A204.1 (cell line): ENCODE data around the gene PDE12.
"Not testable (repeated sequence)": the region's sequence is repeated elsewhere in the genome, so short reads cannot be mapped to it uniquely, and the experiment has no call there.

Experiments
- FAIRE-seq: peaks from 2 replicates; lab custom pipeline; 2012; peaks lifted over from hg19 to GRCh38; lab: Jason Lieb, UNC

The PDE12 gene

DNA sequence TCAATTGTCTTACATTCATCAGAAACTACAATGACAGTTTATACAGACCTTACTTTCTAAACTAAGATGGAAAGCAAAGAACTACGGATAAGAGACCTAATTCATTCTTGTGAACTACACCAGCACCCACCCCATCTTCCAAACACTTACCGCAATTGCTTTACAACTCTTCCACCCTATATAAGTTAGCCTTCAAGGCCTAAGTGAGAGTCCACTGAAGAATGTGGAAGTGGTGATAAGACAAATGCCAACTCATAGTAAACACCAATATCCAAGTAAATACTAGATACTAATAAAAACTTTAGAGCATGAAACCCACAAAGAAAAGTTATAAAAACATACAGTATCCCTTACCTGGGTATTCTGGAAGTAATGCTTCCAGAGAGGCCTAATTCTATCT lies 27.5 kb downstream of the PDE12 start:
- no peak for FAIRE-seq

DNA sequence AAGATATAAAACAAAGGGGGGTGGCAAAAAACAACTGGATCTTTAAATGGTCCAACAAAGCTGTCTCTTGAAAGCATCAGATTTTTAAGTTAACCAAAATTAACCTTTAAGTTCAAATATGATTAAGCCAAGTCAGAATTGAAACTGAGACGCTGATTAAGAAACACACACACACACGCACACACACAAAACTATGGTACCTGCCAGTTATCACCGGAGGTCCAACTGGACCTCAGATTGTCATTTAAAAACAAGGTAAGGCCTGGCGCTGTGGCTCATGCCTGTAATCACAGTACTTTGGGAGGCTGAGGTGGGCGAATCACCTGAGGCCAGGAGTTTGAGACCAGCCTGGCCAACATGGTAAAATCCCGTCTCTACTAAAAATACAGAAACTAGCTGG lies 30.7 kb downstream of the PDE12 start:
- no peak for FAIRE-seq

DNA sequence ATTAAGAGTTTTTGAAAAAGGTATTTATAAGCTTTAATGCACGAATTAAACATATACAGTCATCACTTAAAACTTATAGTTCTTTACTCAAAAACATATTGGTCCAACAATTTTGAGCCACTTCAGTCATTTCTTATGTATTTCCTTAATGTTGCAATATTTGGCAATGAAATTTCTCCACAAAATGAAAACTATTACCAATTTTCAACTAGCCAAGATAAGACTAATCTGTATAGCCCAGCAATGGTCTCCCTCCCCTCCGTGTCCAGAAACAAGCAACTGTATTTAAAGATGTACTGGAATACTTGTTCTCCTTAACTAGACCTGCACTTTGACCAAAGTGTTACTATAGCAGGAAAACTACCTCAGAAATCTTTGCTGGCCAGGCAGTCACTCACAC lies 31.8 kb downstream of the PDE12 start:
- no peak for FAIRE-seq

DNA sequence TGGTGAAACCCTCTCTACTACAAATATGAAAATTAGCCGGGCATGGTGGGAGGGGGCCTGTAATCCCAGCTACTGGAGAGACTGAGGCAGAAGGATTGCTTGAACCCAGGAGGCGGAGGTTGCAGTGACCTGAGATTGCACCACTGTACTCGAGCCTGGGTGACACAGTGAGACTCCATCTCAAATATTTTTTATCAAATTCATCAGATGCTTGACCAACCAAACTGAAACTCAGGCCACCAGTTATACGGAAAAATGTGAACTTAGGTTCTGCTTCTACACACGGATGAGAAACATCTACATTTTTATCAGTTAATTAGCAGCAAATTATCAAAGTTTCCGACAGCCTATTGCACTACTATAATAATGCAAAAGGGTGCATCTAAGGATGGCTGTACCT lies 36.2 kb downstream of the PDE12 start:
- FAIRE-seq = no peak

DNA sequence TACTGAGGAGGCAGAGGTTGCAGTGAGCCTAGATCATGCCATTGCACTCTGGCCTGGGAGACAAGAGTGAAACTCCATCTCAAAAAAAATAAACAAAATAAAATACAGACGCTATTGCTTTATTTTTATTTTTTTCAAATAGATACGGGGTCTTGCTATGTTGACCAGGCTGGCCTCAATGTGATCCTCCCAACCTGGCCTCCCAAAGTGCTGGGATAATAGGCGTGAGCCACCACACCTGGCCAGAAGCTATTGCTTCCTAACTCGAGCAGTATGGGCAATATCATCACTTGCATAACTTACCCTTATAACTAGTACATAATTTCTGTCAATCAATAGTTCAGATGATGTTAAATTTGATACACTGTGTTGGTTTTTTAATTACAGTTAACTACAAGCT lies 38.1 kb downstream of the PDE12 start:
- no peak for FAIRE-seq

DNA sequence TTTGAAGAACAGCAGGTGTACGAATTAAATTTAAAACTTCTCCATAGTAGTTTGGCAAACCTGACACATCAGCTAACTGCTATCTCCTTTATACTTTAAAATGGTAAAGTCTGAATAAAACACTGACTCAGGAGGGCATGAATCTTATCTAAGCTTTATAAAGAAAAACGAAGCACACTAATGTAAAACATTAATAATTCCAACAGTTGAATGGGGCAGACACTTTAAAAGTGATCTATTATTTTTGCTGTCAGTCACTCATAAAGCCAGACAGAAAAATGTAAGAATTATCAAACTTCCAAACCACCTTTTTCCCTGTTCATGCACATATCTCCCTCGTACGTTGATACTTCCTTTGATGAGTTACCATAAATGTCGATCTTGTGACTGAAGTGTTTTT lies 38.5 kb downstream of the PDE12 start:
- no peak for FAIRE-seq

DNA sequence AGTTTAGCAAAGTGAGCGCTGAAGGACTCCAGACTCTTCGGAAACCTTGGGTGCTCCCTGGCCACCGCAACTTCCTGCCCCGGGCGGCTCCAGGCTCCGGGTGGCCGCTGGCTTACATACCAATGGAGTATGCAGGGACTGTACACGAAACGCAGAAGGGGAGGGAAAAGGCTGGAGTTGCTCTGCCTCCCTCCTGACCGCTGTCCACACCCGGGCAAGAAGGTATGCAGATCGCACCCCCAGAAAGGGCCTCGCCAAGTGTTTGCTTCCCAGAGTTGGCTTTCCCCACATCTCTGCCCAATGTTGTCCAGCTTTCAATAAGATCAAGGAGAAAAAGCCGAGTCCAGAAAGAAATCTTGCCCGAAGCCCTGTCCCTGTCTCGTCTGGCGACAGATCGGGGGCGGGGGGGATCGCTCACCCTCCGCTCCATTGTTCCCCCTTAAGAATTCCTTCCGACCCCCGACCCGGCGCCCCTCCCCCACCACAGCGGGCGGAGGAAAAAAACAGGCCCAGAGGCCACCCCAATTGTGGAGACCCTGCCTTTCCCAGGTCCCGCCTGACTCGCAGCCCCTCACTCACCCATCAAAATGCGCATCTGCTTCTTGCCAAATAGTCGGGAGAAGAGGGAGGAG lies 40.5 kb downstream of the PDE12 start:
- no peak for FAIRE-seq

DNA sequence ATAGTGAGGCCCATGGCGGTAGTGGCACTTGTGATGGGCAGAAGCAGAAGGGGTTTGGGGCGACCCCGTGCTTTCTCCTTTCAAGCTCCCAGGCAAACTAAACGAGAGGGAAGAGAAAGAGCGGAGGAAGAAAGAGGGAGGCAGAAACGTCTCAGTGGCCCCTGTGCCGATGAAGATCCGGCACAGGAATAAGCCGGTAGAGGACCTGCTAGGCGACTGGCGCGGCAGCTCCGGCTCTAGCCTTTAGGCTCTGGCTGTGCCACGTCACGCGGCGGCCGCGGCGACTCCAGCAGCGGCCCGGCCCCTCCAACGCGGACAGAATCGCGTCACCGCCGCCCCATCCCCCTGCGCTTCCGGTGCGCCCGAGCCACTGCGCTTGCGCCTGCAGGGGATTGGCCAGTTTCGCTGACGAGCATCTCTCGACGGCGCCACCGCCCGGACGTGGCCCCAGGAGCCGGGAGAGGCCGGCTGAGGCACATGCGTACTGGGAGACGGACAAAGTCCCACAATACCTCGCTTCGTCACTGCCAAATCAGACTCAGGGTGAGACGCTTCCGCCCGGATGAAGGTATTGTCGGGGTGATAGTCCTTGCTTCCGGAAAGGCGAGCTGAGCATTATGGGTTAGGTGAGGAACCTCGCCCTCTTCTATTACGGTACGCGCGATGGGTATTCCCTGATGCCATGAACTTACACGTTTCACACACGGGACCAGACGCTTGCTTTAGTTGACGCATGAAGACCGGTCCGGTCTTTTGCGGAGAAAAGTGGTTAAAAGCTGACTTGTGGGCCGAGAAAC lies 41.3 kb downstream of the PDE12 start, which contains the start of gene ARF4:
Gene ARF4, minus strand, starts transcription at position 218 of the 797 bp plus-strand sequence. Its CDS starts 204 bp downstream, at position 14.
- FAIRE-seq = peak; percentile 98

DNA sequence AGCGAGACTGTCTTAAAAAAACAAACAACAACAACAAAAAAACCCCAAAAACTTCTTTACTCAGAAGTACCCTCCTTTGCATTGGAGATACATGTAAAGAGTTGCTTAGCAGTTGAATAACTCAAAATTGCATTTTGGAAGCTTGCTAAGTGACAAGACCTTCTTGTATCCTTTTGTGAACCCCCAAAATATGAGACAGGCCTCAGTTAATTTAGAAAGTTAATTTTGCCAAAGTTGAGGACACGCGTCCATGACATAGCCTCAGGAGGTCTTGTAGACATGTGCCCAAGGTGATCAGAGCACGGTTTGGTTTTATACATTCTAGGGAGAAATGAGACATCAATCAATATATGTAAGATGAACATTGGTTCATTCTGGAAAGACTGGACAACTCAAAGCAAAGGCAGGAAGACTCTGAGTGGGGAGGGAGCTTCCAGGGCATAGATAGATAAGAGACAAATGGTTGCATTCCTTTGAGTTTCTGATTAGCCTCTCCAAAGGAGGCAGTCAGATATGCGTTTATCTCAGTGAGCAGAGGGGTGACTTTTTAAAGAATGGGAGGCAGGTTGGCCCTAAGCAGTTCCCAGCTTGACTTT lies 42.8 kb downstream of the PDE12 start:
- no peak for FAIRE-seq

DNA sequence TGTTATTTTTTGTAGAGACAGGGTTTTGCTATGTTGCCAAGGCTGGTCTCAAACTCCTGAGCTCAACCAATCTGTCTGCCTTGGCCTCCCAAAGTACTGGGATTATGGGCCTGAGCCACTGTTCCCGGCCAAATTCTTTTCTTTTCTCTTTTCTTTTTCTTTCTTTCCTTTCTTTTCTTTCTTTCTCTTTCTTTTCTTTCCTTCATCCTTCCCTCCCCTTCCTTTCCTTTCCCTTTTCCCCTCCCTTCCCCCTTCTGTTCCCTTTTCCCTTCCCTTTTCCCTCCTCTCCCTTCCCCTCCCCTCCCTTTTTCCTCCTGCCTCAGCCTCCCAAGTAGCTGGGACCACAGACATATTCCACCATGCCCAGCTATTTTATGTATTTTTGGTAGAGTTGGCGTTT lies 44.1 kb downstream of the PDE12 start:
- FAIRE-seq = no peak

DNA sequence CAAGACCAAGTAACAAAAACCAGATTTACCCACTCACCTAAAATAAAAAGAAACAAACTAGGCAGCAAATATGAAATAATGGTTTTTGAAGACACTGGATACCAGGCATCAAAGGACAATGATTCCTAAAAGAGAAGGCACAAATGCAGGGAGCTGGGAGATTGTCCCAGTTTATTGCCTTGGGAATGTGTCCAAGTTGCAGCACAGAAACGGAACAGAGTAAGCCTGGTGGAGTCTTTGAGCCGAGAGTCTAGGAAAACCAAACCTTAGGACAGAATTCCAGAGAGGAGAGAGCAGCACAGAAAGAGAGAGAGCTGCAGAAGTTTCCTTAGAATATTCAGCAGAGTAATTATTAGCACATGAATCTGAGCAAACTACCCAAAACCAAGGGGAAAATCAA lies 48.9 kb downstream of the PDE12 start:
- no peak for FAIRE-seq

DNA sequence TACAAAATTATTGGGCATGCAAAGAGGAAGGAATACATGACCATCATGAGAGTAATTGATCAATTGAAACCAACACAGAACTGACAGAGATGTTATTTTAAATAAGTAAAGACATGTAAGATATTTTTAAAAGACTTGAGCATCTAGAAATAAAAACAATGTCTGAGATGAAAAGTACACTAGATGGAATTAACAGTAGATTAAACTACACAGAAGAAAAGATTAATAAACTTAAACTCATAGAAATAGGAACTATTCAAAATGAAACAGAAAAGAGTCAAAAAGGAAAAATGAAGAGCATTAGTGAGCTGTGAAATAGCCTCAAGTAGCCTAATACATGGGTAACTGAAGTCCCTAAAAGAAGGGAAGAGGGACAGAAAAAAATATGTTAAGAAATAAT lies 49.6 kb downstream of the PDE12 start:
- FAIRE-seq = no peak

DNA sequence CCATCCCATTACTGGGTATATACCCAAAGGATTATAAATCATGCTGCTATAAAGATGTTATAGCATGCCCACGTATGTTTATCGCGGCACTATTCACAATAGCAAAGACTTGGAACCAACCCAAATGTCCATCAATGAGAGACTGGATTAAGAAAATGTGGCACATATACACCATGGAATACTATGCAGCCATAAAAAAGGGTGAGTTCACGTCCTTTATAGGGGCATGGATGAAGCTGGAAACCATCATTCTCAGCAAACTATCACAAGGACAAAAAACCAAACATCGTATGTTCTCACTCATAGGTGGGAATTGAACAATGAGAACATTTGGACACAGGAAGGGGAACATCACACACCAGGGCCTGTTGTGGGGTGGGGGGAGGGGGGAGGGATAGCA lies 55.8 kb downstream of the PDE12 start:
- FAIRE-seq = not testable (repeated sequence)

DNA sequence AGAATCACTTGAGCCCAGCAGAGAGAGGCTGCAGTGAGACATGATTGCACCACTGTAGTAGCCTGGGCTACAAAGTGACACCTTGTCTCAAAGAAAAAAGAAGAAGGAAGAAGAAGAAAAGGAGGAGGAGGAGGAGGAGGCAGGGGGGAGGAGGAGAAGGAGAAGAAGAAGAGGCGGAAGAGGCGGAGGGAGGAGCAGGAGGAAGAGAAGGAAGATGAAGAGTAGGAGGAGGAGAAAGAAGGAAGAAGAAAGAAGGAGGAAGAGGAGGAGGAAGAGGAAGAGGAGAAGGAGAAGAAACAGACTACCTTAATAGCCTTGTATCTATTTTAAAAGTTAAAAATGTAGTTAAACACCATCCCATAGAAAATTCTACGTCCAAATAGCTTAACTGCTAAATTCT lies 60.2 kb downstream of the PDE12 start:
- no peak for FAIRE-seq
